Measurements from ENCODE around the gene SLC5A8. TPM values are rescaled to one million over a fixed set of nuclear protein-coding genes. Genes with fewer than 3 reads are reported as not detected.

The SLC5A8 gene, protein sequence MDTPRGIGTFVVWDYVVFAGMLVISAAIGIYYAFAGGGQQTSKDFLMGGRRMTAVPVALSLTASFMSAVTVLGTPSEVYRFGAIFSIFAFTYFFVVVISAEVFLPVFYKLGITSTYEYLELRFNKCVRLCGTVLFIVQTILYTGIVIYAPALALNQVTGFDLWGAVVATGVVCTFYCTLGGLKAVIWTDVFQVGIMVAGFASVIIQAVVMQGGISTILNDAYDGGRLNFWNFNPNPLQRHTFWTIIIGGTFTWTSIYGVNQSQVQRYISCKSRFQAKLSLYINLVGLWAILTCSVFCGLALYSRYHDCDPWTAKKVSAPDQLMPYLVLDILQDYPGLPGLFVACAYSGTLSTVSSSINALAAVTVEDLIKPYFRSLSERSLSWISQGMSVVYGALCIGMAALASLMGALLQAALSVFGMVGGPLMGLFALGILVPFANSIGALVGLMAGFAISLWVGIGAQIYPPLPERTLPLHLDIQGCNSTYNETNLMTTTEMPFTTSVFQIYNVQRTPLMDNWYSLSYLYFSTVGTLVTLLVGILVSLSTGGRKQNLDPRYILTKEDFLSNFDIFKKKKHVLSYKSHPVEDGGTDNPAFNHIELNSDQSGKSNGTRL
- not detected for total RNA-seq
- long read RNA-seq, partial matches to known transcripts, result 0 of 1 reads
- long read RNA-seq, other reads (novel, unspliced or antisense), result 1 of 1 reads

DNA sequence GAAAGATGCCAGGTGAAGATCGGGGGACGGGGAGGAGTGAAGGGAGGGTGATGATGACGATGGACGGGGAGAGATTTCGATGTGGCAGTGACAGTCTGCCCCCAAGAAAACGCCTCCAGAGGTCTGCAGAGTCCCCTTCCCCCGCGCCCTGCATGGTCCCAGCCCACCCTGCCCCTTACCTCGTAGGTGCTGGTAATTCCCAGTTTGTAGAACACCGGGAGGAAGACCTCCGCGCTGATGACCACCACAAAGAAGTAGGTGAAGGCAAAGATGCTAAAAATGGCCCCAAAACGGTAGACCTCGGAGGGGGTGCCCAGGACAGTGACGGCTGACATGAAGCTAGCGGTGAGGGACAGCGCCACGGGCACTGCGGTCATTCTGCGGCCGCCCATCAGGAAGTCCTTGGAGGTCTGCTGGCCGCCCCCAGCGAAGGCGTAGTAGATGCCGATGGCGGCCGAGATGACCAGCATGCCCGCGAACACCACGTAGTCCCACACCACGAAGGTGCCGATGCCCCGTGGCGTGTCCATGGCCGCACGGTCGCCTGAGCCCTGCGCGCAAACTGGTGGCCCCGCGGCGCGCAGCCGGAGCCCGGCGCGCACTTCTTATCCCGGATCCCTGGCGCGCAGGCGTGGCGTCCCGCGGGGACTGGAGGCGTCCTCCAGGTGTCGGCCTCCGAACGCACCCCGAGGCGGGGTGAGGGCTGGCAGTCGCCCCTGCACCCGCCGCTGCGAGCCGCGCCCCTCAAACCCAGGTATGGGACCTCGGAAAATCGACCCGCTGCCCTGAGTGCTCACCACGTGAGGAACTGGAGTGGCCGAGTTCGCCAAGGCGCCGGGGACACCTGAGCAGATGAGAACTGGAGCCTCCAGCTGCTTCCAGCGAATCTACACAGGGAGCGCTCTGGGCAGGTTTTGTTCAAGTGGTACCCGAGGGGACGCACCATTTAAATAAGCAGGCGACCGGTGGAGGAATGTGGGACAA is at the start of gene SLC5A8:
Gene SLC5A8 (minus strand): TSS at position 920 of the 984 bp plus-strand sequence. CDS start 390 bp downstream, at position 530.
- intact Hi-C loops (cut with DNase I), result no loop called here
- no peak for DNase-seq (ENCODE audit: low spot score)

DNA sequence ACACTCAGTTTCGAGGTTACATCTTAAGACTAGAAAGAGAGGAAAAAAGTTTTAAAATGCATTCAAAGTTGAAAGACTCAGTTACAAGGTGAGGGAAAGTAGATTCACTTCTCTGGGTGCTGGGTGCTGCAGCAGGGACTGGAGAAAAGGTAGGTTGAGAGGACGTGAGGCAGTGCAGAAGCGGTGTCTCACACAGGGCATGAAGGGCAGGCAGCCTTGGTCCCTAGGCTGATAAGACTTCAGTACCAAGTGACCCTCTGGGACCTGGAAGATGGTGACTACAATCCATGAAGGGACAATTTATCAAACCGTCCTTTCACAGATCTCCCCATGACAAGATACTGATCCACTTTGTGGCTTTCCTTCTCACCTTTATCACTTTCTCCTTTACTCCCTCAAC is 47.3 kb upstream of the SLC5A8 start:
- no peak for DNase-seq (ENCODE audit: low spot score)
- intact Hi-C loops (cut with DNase I), result no loop called here

DNA sequence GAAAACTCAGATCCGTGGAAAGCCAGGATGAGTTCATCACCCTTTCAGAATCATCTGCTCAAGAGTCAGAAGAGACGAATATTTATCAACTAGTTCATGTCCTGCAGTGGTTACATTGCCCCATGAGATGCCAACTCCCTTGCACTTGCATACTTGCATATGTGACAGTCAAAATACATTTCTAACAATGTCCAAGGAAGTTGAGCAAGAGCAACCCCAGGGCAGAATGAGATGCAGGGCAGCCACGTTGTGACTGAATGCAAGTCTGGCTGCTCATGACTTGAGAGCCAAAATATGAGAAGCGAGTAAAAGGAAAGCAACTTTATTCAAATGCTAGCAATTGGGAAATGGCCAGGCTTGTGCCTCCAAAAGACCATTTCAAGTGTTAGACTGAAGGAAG is 46.2 kb upstream of the SLC5A8 start:
- intact Hi-C loops (cut with DNase I), result no loop called here
- no peak for DNase-seq (ENCODE audit: low spot score)

DNA sequence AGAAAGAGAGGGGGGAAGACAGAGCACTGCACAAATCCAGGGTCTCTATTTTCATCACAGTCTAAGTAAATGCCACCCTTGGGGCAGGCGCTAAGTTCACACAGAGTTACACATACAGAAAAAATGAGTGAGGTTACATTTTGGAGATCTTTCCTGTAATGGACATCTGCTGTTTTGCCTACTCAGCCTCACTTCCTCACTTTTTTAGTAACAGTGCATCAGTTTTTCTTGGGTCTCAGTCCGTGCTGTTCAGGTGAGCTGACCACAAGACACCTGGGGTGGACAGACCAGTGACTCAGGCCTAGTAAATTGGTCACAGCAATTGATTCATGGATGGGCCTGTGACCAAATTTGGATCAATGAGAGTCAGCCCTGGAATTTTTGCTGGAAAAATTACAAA is 33.6 kb upstream of the SLC5A8 start:
- intact Hi-C loops (cut with DNase I), result no loop called here
- no peak for DNase-seq (ENCODE audit: low spot score)

DNA sequence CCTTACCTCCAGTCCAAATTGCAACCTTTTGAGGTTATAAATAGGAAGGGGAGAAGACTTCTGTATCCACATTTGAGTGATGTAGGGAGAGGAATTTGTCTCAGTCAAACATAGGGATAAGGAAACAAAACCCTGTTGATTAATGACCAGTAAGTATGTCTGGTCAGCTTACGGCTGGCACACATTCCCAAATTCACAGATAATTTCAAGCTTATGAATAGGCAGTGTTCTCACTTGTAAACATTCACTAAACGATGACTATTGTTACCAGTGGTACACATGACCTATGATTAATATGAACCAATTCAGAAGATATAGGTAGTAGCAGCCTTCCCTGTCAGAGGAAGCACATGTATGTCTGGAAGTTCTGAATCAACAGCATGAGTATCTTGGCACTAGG is 33.0 kb upstream of the SLC5A8 start:
- no peak for DNase-seq (ENCODE audit: low spot score)
- intact Hi-C loops (cut with DNase I), result no loop called here

DNA sequence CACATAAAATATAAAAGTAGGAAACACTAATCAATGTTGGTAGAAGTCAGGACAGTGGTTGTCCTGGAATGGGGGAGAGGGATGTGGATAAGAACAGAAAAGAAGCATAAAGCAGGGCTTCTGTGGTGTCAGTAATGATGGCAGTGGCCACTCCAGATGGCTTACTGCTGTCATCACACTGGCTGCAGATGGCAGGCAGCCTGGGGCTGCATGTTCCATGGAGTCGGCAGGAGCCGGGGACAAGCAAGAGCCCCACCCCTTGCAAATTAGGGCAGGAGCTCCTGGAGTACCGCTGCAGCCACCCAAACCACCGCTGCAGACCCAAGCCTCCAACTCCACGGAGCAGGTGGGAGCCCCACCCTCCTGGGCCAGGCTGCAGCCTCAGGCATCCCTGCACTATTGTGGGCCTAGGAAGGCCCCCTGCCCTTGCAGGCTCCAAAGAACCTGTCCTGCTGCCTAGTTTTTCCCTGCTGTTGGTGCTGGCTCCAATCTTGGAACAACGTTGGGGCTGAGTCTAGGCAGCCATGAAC is 28.8 kb upstream of the SLC5A8 start:
- no peak for DNase-seq (ENCODE audit: low spot score)
- intact Hi-C loops (cut with DNase I), result no loop called here

DNA sequence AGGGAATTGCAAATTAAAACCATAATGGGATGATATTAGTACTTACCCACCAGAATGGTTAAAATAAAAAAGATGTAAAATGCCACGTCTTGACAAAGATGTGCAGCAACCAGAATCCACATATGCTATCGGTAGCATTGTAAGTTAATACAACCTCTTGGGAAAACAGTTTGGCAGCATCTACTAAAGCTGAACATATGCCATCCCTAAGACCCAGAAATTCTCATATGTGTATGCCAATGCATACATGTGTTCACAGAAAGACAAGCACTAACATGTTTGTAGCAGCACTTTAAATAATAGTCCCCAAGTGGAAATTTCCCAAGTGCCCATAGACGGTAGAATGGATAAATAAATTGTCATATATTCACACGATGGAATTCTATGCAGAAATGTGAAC is 28.3 kb upstream of the SLC5A8 start:
- intact Hi-C loops (cut with DNase I), result no loop called here
- DNase-seq (ENCODE audit: low spot score), result no peak

DNA sequence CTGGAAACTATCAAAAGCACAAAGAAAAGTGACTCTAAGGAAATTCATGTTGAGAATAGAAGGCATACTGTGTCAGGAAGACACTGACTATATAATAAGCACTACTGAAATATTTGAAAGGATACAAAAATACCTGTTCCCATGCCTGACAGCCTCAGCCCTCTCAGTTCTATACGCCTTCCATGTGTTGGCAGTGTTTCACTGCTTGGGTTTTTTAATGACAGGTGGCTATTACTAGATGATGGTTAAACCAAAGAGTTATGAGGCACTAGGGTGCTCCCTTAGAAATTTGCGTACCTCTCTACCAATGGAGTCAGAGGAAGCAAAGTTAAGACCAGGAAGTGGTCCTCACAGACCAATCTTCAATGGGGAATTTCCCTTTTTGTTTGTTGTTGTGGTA is 25.6 kb upstream of the SLC5A8 start:
- DNase-seq (ENCODE audit: low spot score), result no peak
- intact Hi-C loops (cut with DNase I), result no loop called here

DNA sequence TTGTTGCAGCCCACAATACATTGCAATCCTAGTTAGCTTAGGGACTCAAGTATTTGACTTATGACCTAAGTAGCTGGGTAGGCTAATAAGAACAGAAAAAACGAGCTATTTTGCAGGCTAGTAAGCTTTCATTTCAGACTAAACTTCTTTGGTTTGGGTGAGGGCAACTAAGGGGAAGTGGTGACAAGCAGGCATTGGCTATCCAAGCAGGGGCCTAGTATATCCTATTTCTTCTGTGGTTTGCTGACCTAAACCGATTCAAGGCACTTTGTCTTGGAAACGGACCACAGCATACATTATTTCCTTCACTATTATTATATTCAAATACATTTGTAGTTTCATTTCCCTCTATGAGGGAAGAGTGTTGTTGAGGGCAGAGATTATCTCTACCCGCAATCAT is 21.6 kb upstream of the SLC5A8 start:
- intact Hi-C loops (cut with DNase I), result no loop called here
- DNase-seq (ENCODE audit: low spot score), result no peak

DNA sequence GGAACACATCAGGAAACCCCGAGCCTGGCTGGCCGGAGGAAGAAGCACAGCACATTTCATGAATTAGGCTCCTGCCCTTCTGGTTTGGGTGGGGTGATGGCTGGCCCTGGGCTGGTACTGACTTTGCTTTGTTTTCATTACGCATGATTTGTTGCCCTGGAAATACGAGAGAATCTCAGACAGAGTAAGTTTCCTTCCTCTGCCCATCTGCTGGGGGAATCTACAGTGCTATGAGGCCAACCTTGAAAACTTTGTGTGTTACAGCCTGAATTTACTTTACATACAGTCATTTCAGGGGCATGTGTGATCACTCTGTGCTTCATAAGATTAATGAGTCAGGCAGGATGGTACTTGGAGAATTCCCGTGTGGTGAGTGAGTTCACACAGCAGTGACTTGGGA is 20.5 kb upstream of the SLC5A8 start:
- intact Hi-C loops (cut with DNase I), result no loop called here
- DNase-seq (ENCODE audit: low spot score), result no peak

DNA sequence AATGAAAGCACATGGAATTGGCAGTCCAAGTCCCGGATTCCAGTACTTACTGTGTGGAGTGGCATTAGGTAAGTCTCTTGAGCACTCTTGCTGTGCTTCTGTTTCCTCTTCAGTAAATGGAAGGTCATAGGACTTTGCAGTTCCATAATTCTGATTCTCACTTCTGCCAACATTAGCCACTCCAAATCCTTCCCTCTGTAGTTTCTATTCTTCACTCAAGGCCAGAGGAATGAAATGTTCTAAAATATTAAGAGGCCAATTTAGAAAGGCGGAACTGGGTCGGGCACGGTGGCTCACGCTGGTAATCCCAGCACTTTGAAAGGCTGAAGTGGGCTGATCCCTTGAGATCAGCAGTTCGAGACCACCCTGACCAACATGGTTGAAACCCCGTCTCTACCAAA is 19.8 kb upstream of the SLC5A8 start:
- DNase-seq (ENCODE audit: low spot score), result no peak
- intact Hi-C loops (cut with DNase I), result no loop called here

DNA sequence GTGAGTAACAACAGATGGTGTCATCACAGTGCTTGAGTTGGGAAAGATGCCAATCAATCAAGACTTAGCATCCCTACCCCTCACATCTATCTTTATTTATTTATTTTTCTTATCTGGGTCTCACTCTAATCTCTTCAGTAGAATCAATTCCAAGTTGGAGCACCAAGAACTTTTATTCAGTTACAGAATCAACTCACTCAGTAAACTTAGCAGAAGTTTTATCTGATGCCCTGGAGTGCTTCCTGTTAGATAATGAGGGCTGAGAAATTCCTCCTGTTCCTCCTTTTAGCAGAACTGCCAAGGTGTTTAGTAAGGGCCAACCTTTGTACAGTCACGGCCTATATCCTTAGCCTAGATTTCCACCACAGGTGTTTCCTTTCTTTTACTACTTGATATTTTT is 11.3 kb upstream of the SLC5A8 start:
- intact Hi-C loops (cut with DNase I), result no loop called here
- no peak for DNase-seq (ENCODE audit: low spot score)

DNA sequence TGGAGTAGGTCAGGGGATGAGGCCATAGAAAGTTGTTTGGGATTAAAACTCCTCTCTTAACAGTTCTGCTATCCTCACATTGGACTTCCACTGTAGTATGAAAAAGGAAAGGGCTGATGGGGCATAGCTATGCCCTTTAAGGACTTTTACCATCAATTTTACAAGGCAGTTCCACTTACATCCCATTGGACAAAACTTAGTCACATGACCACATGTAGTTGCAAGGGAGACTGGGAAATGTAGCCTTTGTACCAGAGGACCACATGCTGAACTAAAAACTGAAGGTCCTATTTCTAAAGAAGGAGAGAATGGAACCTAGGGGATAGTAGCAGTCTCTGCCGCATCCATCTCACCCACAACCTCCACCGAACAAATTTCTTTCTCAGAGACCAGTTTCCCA is 6.8 kb upstream of the SLC5A8 start:
- DNase-seq (ENCODE audit: low spot score), result no peak
- intact Hi-C loops (cut with DNase I), result no loop called here

DNA sequence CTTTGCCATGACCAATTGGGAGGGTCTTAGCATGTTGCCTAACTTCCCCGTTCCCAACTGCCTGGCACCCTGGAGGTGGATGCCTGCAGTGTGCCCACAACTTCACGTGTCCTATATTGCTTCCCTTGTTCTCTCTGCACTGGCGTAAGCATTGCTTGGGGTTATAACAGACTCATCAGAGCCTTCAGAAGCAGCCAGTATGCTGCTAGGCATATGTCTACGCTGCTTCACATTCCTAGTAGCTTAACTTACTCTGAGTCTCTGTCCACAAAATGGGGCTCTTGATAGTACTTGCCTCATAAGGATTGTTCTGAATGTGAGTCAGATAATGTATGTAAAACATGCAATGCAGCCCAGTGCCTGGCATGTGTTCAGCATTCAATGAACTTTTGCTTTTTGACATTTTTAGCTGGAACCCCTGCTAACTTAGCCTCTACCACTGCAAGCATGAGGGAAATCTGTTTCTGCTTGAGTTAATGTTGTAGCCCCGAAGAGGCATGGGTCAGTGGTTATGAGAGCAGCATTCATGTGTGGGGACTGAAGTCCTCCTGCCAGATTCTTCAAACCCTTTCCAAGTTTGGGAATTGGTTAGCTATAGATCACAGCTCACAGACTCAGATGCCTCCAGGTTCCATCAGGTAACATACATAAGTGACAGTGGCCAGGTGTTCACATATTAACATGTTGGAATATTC is 2.8 kb downstream of the SLC5A8 start:
- DNase-seq (ENCODE audit: low spot score), result no peak
- intact Hi-C loops (cut with DNase I), result no loop called here

DNA sequence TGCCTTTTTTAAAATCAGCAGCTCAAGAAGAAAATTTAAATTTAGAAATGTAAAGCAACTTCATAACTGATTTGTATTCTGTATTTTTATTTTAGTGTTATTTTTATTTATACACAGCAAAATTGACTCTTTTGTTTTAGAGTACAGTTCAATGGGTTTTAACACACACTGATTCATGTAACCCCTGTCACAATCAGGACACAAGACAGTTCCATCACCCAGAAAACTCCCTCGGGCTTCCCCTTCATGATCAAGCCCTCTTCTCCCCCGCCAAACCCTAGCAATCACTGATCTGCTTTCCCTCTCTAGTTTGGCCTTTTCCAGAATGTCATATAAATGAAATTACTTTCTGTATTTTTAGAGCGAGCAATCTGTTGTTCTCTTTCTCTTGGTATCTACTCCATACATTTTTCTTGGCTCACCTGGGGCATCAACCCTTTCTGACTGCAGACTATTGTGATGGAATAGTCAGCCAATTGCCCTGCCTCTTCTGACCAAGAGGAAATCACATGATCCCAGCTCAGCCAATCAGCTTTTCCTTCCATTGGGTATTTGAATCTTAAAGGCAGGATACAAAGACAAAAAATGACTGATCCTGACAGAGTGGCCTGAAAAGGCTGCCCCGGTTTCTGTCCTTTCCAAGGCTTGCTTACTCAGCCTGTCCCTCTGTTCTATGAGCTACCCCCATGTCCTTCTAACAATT is 5.3 kb downstream of the SLC5A8 start:
- DNase-seq (ENCODE audit: low spot score), result no peak
- intact Hi-C loops (cut with DNase I), result no loop called here

DNA sequence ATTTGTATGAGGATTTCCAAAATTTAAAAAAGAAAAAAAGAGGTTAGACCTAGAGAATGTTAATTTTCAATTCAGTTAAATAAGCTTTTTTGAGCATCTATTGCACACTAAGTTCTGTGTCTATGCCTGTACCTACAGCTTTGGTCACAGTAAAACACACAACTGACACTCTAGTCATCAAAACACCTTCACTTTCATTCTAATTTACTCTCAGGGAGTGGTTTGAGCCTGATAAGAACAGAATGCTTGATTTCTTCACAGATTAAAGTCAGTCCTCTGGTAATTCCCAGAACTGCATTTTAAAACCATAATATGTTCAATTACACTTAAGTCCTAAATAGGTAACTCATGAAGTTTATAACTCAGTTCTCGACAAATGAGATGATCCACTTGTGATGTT is 9.2 kb downstream of the SLC5A8 start:
- intact Hi-C loops (cut with DNase I), result no loop called here
- DNase-seq (ENCODE audit: low spot score), result no peak

DNA sequence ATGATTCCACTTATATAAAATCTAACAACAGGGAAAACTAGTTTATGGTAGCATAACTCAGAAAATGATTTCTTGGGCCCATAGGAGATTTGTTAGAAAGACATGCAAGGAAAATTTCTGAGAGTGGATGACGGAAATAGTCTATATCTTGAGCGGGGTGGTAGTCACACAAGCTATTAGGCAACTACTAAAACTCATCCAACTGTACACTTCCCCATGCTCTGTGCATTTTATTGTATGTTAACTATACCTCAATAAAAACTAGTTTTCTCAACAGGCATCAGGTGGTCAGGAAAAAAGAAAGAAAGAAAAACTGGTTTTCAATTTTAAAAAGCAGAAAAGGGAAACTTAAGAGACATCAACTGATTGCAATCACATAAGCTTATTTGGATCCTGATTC is 9.9 kb downstream of the SLC5A8 start:
- intact Hi-C loops (cut with DNase I), result no loop called here
- no peak for DNase-seq (ENCODE audit: low spot score)

DNA sequence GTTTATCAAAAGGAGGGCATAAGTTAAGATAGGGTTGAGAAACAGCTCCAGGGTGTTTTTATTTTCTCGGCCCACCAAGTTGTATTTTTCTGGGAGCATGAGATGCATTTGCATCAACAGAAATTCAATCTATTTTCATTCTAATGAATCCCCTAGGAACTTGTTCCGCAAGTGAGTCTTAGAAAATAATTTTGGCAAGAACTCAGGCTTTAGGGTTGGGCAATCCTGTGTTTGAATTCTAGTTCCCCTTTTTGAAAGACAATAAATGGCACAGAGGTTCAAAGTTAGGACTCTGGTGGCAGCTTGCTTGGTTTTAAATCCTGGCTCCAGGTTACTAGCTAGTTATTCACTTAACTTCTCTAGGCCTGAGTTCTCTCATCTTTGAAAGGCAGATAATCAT is 23.7 kb downstream of the SLC5A8 start:
- DNase-seq (ENCODE audit: low spot score), result no peak
- intact Hi-C loops (cut with DNase I), result no loop called here

DNA sequence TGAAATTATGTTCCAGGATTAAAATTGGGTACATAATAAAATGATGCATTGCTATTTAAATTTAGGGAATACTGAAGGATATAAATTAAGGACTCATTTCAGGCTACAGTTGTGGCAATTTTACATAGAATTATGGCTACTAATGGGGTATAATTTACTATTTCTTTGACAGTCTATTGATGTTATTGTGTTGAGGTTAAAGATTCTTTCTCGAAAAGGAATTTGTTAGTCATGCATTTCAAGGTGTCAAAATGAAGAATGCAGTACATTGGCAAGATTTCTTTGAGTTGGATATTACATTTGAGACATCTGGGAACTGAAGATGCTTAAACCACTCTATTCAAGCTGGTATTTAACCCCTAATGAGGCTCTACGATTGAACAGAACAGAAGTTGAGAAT is 28.3 kb downstream of the SLC5A8 start:
- intact Hi-C loops (cut with DNase I), result no loop called here
- DNase-seq (ENCODE audit: low spot score), result no peak
